ENCODE results near the gene FILIP1L.

GRCh38 chr3:100123112-100123511, 8.8 kb upstream of the FILIP1L start:
- no peak for TF ChIP-seq POLR2AphosphoS5 (IDR thresholded peaks at IDR 0.05; ENCODE audit: low read depth, low read length)
- TF ChIP-seq TAF1 (IDR thresholded peaks at IDR 0.05; ENCODE audit: borderline replicate concordance, insufficient read depth, low read length) = no peak
- TF ChIP-seq SIN3A (IDR thresholded peaks at IDR 0.05; ENCODE audit: borderline replicate concordance, insufficient read depth, low read length) = no peak
- no peak for TF ChIP-seq REST (IDR thresholded peaks at IDR 0.05; ENCODE audit: insufficient read depth in 1 of 2, low read depth in 2 of 2, low read length in 2 of 2)
- no peak for TF ChIP-seq FOXP2 (optimal IDR thresholded peaks at IDR 0.05; ENCODE audit: borderline replicate concordance, extremely low read depth, extremely low read length, insufficient read depth)
